ENCODE measurements around the gene FAAP24. TPM values are rescaled to one million over a fixed set of nuclear protein-coding genes. Genes with fewer than 3 reads are reported as not detected.

FAAP24 gene, protein sequence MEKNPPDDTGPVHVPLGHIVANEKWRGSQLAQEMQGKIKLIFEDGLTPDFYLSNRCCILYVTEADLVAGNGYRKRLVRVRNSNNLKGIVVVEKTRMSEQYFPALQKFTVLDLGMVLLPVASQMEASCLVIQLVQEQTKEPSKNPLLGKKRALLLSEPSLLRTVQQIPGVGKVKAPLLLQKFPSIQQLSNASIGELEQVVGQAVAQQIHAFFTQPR
- total RNA-seq: 0.94 and 1.6 TPM in 2 replicates

DNA sequence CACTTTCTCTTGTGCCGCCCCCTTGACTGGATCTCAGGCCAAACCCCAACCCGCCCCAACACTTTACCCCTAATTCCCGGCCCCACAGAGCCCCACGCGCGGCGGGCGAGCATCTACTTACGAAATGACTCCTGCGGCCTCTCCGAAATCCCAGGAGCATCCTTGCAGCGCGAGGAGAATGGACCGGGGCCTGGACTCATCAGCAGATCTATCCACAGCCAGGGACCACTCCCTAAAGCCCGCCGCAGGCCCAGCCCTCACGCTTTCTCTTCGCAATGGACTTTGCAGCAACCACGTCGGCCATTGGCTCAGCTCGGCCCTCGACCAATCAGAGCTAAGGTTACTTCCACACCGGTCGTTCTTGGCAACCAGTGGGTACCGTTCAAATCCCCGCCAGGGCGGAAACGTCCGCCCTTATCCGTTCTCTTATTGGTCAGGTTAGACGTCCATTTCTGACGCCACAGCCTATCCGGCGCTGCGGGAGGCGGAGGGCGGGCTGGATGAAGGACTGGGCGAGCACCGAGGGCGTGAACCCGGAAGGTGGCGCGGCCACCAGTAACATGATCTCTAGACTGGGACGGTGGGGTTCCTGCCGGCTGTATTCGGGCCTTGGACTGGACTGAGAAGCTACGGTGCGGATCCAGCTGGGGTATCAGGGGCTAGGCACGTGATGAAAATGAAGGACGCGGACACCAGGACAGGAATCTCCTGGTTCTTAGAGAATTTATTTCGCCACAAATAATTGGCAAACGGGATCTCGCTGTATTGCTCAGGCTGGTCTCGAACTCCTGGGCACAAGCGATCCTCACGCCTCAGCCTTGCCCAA, at the start of gene FAAP24, which contains the start of gene CEP89:
Gene FAAP24, plus strand, starts transcription at position 528 of the 826 bp plus-strand sequence. CDS start 955 bp downstream, outside the sequence.
Gene CEP89, minus strand, starts transcription at position 244 of the 826 bp plus-strand sequence. Its CDS starts 84 bp downstream, at position 160.

Other genes starting within 250 kb of the FAAP24 start
- gene SLC7A9, start 102.5 kb upstream of the FAAP24 start, total RNA-seq: 0.26 TPM in 1 of 2 replicates, not detected in the other
- gene CEP89, start 284 bp upstream of the FAAP24 start, total RNA-seq: 7.6 and 8.8 TPM in 2 replicates
- 0.79 and 2.1 TPM in 2 replicates for gene RHPN2, start 92.6 kb downstream of the FAAP24 start, total RNA-seq
- gene GPATCH1, start 108.9 kb downstream of the FAAP24 start, total RNA-seq: 5.7 and 6.5 TPM in 2 replicates
- 0.17 TPM in 1 of 2 replicates, not detected in the other for gene WDR88, start 159.9 kb downstream of the FAAP24 start, total RNA-seq
- 21.9 and 30.6 TPM in 2 replicates for gene LRP3, start 222.1 kb downstream of the FAAP24 start, total RNA-seq